T1000 (cell line): ENCODE measurements around the gene DNM3.

ENCODE experiments used
- DNase-seq: peaks from one replicate; lab custom pipeline; 2025; ENCODE audit warnings: mixed read lengths; lab: John Stamatoyannopoulos, UW

Gene DNM3

DNA sequence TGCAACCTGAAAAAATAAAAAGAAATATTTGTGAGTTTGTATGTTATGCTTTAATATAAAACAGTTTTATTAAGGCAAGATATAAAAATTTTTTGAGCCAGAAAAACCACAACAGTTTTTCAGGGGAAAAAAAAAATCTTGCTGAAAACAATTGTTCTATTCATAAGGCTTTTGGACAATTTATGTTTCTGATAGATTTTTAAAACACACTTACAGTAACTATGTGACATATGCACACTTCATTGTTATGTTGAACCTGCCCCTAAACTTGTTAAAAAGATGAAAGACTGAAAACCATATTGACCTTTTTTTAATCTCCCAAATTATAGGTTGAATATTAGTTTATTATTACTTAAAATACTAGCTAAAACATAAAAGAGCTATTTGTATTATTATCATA is 299.3 kb downstream of the DNM3 start:
- no peak for DNase-seq

DNA sequence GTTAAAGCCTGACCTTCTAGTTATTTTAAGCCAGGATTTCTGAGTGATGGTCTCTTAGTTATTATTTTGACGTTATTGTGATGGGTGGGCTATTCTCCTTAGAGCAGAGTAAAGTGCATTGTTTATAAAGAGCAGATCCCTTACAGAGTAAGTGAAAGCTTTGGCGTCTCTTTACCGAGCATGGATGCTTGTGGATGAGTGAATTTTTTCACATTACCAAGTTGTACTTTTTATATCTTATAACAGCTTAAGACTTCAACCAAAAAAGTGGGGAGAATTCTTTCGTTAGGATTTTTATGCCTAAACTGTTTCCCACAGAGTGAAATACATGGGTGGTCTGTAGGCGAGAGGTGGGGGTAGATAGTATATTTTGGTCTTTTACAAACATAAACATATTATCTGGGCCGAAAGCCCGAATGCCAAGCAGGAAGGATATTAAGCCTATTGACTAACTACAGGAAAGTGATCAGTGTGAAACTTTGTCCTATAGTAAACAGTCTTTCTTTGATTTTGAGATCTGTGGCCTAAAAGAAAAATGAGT is 300.1 kb downstream of the DNM3 start:
- DNase-seq = no peak

DNA sequence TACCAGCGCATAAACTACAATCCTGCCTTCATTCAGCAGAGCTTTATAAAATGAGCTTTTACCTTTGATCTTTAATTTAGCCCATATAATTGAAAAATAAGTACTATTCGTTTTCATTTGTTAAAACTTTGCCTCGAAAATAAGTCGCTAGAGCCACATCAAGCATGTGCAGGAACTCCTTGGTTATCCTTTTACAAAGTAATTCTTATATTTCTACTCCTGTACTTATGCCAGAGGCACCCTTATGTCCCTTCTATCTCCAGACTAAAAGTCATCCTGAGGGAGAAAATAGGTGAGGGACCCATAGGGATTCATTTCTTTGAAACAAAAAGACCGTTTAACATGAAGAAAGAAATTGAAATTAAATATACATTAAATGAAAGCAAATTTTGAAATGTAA is 301.0 kb downstream of the DNM3 start:
- DNase-seq = no peak

DNA sequence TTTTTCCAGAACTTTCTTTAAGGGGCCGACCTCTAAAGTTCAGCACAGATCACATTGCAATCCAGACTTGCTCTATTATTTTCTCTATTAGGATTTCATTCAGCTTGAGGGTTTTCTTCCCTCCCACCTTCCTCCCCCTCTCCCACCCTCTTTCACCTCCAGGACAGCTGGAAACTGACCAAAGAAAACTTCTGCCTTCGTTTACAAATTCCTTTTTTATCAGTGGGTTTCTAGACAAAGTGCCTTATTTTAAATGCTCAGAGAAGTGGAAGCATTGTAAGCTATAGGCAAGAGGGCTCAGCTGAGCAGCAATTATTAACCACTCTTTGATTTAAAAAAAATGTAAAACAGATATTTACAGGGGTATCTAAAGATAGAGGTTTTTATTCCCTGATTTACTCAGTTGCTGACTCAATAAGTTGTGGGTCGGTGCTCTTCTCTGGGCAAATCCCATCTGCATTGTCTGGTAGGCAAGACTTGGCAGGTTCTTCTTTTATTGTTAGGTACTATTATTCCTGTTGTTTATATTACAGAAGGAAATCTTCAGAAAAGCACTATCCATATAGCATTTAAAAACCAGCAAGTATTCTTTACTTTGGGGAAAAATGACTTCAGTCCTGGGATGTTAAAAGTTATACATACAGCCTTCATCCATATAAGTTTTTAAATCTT is 302.2 kb downstream of the DNM3 start:
- DNase-seq = no peak

DNA sequence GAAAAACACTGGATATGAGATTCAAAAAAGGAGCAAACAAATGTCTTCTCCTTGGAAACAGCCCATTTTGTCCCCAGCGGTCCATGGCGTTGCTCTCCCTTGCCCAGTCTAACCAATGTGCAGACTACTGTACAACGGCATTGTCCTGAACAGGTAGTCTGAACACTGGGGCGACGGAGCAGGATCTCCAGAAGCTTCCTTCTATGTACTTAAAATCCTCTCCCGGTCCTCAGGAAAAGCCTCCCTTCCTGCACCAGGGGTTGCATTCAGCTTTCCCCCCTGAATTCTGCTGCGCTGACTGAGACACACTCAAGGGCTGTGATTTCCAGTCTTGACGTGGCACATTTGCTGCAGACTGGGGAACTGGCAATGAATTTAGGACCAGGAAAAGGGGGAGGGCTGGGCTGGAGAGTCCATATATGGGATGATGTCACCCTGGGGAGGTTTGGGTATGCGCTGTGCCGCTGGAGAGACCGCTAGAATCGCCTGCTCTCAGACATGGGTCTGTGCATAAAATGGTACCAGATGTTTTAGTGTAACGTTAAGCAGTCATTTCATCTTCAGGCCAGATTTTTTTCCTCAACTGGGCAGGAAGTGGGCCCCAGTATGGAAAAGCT is 303.3 kb downstream of the DNM3 start:
- DNase-seq = no peak

DNA sequence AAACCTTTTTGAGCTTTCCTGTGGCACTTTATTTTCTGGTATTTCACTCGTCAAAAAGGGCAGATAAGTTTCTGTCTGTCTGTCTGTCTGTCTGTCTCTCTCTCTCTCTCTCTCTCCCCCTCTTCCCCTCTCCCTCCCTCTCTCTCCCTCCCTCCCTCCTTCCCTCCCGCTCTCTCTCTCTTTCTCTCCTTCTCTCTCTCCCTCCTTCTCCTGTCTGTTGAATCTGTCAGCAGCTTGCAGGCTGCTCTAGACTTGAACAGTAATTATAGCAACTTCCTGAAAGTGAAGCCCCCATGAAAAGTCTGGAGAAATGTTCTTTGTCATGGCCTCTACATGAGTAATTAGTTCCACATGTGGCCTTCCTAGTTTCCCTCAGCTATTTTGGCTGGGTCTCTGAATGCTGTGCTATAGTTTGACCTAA is 303.9 kb downstream of the DNM3 start:
- DNase-seq = no peak

DNA sequence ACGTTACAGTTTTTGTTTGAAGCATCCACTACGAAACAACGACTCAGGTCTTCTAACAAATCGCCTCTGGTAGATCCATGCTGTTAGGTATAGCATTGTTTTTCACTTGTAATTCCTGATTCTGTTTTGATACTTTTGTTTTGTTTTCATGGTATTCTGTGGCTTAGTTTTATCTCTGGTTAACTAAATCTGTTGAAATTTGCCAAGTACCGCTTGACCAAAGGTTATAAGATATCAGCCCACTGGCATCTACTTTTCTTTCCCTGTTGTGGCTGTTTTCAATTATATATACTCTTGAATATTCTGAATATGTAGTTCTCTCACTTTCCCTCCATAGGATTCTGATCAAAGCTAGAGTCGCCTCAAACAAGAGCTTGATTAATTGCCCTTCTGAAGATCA is 304.4 kb downstream of the DNM3 start:
- no peak for DNase-seq

DNA sequence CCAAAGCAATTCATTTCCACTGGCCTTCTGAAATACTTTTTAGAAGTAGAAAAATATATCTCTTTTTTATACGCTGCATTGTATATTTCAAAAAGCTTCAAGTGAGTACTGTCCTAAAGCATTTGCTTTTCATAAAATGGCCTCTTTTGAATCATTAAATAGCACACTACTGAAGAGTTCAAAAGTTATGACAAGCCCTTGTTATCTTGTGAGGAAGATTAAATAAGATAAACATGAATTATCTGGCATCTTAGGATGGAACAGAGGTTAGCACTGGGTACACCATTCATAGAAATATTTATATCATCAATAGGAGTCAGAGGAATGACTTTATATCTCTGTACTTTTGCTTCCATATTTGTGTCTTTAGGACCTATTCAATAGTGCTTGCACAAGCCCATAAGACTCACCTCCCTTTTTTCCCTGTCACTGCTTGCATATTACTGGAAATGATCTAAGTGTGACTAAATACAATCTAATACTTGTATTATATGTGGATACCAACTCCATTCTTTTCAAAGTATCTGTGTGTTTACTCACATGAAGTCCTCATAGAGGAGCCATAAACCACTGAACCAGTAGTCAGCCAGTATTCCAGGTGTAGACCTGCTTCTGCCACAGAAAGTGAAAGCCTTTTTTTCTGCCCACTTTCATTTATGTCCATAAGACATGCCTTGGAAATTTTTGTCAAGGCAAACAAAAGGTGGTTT is 305.0 kb downstream of the DNM3 start:
- DNase-seq = no peak

DNA sequence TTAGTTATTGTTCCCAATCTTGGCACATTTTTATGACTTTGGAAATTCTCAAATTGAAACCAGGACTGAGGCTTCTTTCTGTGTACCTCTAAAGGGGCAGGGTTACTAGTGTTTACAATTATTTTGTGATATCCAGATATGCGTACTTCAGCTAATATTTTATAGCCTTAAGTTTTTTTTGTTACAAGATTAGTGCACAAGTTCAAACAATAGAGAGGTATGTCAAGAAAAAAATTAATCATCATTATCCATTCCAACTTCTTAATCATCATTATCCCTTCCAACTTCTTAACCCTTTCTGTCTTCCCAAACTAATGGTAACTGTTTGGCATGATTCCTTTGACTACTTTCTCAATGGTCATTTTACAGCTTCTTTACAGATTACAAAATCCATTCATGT is 306.2 kb downstream of the DNM3 start:
- DNase-seq = no peak

DNA sequence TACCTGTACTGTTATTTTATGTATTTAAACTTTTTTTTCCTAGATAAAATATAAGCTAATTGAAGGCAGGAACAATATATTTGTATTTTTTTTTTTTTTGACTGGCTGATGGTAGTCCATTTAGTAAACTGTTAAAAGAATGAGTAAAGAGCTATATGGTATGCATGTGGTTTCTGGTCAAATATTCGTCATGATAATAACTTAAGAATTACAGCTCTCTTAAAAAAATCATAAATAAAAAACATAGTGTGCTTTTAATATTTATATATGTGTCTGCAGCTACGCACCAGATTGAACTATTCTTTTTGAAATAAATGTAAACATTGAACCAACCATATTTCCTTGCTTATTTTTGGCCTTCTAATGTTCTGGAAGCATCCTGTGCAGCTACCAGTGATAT is 306.9 kb downstream of the DNM3 start:
- DNase-seq = no peak

DNA sequence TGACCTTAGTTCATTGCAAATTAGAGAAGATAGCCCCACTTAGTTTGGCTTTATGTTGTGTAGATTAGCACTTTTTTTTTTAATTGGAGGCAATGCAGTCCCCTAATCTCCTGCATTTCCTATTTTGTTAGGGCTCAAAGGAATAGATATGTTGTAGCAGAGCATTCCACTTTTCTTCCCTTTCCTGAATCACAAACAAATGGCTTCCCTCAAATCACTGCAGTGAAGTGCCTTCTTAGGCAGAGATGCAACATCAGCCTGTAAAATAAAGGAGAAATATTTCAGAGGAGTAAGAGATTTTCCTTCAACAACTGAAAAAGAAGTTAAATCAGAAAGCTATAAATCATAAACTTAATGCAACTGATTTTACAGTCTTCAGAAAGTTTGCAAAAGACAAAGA is 307.4 kb downstream of the DNM3 start:
- no peak for DNase-seq

DNA sequence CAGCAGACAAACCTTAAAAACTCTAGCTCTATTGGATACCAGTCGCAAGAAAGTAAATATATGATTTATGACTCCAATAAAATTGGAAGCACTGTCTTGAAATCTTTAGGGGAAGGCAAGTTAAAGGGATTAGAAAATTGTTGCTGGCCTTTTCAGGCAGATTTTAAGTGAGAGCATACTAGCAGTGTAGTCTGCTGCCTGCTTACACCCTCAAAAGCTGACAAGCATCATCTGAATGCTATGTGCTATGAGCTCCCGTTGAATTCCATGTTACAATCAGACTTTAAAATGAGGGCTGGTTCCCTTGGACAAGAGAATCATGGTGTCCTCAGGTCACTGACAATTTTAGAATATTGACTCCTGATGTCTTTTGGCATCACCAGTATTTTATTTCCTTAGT is 308.0 kb downstream of the DNM3 start:
- no peak for DNase-seq

DNA sequence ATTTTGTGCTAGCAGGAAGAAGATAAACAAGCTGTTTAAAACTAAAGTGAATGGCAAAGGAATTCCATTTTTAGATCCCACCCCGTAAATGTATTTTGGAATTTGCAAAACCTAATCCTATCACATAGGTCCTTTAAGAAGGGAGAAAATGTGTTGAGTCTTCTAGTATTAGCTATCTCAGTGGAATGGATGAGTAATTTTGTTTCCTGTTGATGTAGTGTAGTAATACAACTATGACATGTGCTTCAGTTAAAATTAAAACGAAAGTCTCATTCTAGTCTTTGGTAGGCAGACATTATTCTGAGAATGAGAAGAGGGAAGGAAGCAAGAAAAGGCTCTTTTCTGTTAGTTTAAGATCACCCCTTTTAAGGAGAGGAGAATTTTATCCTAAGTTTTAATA is 313.3 kb downstream of the DNM3 start:
- DNase-seq = no peak

DNA sequence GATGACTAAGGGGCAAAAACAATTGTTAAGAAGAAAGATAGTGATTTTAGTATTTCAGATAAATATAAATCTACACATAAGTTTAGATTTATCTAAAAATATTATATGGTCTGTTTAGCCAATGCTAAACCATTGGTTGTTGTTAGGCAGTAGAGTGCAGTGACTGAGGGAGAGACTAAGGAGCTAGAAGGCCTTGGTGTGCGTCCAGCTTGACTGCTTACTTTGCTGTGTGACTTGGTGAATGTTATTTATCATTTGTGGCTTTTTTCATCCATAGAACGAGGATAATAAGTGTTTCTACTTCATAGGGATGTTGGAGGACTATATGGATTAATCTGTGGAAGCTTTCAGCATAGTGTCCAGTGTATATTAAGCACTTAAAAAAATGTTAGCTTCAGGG is 314.5 kb downstream of the DNM3 start:
- DNase-seq = no peak

DNA sequence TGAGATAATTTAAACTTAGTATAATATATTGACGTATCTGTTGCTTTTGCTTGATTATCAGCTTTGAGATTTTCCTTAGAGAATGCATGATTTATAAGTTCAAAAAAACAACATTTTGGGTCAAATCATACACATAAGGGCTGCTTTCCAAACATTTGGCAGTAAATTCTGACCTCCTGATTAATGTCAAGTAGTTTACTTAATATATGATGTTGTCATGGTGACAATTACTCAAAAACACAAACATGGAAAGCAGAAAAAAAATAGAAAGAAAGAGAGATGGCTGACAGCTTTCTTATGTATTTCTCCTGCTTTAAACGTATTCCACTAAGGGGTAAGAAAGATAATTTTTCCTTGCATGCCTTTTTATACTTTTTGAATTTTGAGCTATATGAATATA is 320.9 kb downstream of the DNM3 start:
- DNase-seq = no peak

DNA sequence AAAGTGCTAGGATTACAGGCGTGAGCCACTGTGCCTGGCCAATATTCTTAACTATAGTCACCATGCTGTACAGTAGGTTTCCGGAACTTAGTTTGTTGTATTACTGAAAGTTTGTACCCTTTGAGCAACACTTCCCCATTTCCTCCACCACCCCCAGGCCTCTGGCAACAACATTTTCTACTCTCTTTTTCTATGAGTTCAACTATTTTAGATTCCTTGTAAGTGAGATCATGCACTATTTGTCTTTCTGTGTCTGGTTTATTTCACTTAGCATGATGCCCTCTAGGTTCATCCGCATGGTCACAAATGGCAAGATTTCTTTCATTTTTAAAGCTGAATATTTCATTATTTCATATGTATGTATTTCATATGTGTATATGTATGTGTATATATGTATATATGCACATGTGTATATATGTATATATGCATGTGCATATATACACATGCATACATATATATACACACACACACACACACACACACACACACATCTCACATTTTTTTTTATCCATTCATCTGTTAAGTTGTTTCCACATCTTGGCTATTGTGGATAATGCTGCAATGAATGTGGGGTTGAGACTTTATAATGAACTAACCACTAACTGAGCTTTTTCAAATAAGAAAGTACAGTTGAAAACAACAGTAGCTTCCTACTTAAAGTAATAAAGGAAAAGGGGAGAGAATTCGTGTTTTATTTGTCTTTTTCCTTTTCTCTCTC is 322.4 kb downstream of the DNM3 start:
- DNase-seq = no peak

DNA sequence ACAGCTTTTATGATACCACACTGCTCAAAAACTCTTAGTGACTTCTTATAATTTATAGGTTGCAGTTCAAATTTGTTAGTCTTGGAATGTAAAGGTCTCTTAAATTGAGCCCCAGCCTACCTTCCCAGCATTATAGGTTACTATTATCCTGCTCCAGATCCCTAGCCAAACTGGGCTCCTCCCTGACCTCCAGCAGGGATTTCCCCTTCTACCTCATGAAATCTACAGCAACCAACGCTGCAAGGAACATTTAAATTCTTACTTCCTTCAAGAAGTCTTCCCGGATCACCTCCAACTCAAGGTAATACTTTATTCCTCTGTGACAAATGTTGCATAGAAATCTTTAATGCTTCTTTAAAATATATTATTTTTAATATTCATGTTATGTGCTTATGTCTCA is 324.1 kb downstream of the DNM3 start:
- no peak for DNase-seq

DNA sequence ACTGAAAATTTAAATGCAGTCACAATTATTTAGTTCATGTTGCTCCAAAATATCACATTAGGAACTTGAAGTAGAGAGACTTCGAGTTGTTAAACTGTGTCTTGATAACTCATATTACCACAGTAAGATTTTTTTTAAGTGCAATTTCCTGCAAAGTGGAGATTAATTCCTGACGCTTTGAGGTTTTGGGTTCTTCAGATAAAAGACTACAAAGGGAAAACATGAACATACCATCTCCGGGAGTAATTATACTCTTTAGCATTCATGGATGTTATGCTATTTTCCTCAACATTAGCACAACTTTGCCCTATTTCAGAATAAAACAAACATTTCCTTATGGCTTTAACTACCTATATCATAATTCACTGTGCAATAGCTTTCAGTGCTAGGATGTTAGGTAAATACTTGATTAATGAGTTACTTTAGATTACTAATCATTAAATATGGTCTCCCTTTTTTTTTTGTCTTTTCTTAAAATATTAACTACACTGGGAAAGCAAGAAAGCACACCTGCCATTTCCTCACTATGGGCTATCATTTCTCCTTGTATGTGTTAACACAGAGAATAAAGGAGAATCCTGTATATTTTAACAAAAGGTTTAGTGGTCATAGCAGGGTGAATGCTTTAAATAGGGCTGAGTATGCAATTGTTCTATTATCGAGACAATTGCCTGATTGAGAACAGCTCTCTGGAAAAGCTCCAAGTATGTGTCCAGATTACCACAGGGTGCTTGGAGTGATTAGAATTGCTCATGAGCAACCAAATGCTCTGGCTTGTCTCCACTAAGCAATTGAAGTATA is 326.7 kb downstream of the DNM3 start:
- no peak for DNase-seq

DNA sequence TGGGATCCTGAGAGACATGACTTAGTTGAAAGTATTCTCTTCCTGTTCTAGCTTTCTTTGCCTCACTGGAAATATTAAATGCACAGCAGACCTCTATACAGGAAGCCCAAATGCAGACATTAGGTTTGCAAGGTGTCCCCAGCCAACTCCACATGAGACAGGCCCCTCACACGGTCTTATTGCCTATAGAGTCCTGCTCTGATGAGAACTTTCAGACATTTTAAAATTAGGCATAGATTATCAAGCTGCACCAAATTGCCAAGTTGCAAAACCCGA is 327.2 kb downstream of the DNM3 start:
- DNase-seq = no peak

DNA sequence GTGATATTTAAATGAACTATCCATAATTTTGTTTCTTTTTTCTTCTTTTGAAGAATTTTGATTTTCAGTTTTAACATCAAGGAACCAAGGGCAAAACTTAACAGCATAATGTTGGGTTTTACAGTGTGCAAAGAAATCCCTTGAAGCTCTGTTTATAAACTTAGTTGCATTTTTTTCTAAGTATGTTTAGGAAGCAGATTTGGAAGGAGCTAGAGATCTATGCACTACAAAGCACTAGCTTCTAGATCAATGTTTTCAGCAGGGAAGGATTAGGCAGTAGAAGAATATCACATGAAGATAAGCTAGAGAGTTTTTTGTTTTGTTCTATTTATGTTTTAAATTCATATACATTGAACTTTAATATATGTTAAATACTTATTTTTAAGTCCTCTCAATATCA is 328.5 kb downstream of the DNM3 start:
- no peak for DNase-seq

DNA sequence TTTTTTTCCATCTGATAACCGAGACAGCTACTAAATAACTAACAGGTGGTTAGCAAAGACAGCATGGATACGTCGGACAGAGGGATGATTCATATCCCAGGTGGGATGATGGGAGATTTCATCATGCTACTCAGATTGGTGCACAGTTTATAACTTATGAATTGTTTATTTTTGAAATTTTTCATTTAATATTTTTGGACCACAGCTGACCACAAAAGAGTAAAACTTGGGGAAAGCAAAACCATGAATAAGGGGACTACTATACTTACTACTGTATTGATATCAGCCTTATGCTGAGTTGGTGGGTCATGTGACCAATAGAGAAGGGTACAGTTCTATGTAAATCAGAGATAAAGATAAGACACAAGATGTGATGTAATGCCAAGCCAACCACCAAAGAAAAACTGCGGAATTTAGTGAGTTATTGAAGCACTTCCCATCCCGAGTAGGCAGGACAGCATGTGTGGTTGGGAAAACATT is 331.1 kb downstream of the DNM3 start:
- DNase-seq = no peak

DNA sequence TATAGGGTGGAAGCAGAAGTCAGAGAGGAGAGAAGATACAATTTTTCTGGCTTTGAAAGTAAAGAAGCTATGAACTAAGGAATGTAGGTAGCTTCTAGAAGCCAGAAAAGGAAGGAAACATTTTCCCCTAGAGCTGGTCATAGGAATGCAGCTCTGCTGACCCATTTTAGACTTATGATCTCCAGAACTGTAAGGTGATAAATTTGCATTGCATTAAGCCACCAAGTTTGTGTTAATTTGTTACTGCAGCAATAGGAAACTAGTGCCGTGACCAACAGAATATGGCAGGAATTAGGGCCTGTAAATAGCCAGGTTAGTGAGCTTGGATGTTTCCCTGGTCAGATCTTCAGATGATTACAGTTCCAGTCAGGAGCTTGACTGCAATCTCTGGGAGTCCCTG is 334.9 kb downstream of the DNM3 start:
- DNase-seq = no peak
